Mammary epithelial cell (primary cell): ENCODE data around the gene TAB2.

Experiments used
- CTCF ChIP-seq, 2 donors: IDR thresholded peaks in 1 of 2; conservative IDR thresholded peaks in 1 of 2; 2 replicates each; pipeline ENCODE4 v1.5.1; 2011 to 2012; ENCODE audit warnings: inconsistent platforms in 2 of 2, low read length in 2 of 2, mild to moderate bottlenecking in 2 of 2, control low read depth in 1 of 2, low read depth in 1 of 2; ENCODE audit not compliant: insufficient read depth in 1 of 2; ENCODE audit errors: extremely low read depth in 1 of 2
- EZH2 ChIP-seq: IDR thresholded peaks from 2 replicates; pipeline ENCODE4 v1.6.1; 2012; ENCODE audit warnings: low read length, inconsistent platforms, borderline replicate concordance

DNA sequence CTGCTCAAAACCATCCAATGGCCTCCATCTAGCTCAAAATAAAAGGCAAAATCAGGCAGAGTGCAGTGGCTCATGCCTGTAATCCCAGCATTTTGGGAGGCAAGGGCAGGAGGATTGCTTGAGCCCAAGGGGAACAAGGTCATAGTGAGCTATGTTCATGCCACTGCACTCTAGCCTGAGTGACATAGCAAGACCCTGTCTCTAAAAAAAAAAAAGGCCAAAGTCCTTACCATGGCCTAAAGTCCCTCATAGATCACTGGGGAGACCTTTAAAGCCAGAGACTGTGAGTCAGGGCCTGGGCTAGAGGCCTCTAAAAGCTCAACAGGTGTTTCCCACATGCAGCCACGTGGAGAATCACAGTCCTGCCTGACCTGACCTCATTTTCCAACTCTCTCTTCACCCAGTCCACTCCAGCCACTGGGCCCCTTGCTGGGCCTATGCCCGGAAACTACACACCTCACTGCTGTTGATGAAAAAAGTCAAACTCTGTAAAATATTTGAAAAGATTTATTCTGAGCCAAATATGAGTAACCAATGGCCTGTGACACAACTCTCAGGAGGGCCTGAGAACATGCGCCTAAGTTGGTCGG lies 28.2 kb upstream of the TAB2 start:
- no peak for TF ChIP-seq CTCF (conservative IDR thresholded peaks at IDR 0.05 in 1 of 2, IDR thresholded peaks at IDR 0.05 in 1 of 2; ENCODE audit: extremely low read depth in 1 of 2, insufficient read depth in 1 of 2, low read depth in 1 of 2, low read length in 2 of 2)
- TF ChIP-seq EZH2: no peak
